ENCODE measurements around the gene ADARB1.

The ADARB1 gene

DNA sequence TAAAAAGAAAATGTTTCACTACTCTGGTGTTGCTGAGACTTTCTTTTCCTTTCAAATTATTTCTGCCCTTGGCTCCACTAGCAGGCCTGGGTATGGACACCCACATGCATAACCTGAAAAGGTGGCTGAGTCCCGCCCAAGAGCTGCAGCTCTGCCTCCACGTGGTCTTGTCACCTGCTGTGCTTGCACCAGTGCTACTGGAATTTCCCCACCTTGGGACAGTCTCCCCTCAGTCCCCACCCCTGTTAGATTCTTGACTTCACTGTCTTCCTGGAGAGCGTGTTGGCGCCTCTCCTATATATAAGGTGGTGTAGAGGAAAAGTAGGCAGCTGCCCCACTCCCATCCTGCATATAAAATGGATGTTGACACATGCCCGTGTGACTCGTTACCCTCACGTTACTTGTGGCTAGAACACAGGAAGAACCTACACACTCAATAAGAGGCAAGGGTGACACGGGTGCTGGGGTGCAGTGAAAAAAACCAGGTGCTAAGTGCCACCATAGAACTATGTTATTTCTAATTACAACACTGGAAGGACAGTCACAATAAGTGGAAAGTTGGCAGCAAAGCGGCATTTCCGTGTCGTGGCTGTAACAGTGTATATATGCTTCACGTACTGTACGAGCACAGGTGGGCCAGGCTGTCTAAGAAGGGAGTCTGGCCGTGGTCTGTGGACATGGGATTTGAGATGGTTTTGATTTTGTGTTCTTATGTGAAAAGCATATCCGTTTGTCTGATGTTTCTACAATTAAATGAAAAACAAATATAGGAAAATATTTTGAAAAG lies 152.4 kb downstream of the ADARB1 start:
- DNase-seq (ENCODE audit: low read depth) = no peak
- no peak overlapping the region for H3K4me3 ChIP-seq (ENCODE audit: low read length)
- TF ChIP-seq, protein P1, sequence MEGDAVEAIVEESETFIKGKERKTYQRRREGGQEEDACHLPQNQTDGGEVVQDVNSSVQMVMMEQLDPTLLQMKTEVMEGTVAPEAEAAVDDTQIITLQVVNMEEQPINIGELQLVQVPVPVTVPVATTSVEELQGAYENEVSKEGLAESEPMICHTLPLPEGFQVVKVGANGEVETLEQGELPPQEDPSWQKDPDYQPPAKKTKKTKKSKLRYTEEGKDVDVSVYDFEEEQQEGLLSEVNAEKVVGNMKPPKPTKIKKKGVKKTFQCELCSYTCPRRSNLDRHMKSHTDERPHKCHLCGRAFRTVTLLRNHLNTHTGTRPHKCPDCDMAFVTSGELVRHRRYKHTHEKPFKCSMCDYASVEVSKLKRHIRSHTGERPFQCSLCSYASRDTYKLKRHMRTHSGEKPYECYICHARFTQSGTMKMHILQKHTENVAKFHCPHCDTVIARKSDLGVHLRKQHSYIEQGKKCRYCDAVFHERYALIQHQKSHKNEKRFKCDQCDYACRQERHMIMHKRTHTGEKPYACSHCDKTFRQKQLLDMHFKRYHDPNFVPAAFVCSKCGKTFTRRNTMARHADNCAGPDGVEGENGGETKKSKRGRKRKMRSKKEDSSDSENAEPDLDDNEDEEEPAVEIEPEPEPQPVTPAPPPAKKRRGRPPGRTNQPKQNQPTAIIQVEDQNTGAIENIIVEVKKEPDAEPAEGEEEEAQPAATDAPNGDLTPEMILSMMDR (IDR thresholded peaks at IDR 0.05; ENCODE audit: insufficient read depth, low read depth, low read length, missing control alignments) = no peak

DNA sequence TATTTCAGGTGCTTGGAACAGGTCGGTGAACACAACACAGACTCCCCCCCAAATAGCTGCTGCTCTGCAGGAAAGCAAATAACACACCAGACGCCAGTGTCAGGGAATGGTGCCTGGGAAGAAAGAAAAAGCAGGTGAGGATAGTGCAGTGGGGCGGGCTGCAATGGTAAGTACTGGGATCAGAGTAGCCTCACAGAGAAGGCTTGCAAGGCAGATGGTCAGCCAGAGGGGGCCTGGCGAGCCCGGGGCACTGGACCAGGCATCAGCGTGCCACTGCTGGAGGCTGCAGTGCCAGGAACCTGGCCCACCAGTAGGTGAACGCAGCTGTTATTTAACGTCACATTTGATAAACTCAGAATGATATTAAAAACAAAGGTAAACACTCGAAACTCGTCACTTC lies 153.4 kb downstream of the ADARB1 start:
- TF ChIP-seq, protein P1 (IDR thresholded peaks at IDR 0.05; ENCODE audit: insufficient read depth, low read depth, low read length, missing control alignments) = no peak
- H3K4me3 ChIP-seq (ENCODE audit: low read length) = no peak overlapping the region
- DNase-seq (ENCODE audit: low read depth) = no peak

DNA sequence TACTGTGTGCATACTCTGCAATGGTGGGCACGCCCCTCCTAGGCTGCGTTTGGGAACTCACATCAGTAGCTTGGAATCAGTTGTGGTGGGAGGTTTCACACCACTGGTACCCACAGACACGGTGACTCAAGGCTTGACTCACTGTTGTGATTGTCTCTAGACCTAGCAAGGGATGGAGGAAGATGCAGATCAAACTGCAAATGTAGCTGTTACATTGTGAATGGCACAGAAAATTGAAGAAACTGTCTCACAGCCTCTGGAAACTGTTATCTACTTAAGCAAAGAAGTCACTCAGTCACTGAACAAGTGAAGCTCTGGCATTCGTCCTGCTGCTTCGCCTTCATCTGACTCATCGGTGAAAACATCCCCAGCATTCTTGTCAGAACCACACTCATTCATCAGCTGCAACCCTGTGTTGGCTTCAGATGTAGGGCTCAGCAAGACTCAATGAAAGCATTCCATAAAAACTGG lies 153.8 kb downstream of the ADARB1 start:
- H3K4me3 ChIP-seq (ENCODE audit: low read length) = no peak overlapping the region
- TF ChIP-seq, protein P1 (IDR thresholded peaks at IDR 0.05; ENCODE audit: insufficient read depth, low read depth, low read length, missing control alignments) = no peak
- peak; percentile 91 for DNase-seq (ENCODE audit: low read depth)

DNA sequence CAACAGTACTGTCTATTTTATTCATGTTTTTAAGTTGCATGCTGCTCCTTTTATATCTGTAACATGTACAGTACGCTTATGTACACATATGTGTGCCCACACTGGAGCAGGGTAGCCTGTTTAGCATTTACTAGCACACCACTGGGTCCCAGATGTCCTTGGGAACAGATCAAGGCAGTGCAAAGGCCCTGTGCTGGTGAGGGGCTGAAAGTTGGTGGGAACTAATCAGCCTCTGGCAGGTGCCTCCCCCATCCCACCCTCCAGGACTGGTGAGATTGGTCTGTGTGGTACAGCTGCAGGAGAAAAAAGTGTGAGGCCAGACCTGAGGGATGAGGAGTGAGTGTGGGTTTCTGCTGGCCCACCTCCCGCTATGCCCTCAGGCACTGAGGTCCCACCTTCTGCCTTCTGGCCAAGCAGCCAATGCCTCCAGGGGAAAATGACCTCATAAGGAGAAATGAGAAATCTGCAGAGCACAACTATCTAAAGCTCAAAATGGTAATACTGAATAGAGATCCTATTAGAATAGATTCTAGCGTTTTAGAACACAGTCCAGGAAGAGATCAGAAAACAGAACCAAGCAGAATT lies 154.4 kb downstream of the ADARB1 start:
- H3K4me3 ChIP-seq (ENCODE audit: low read length) = no peak overlapping the region
- no peak for DNase-seq (ENCODE audit: low read depth)
- TF ChIP-seq, protein P1 (IDR thresholded peaks at IDR 0.05; ENCODE audit: insufficient read depth, low read depth, low read length, missing control alignments) = no peak

DNA sequence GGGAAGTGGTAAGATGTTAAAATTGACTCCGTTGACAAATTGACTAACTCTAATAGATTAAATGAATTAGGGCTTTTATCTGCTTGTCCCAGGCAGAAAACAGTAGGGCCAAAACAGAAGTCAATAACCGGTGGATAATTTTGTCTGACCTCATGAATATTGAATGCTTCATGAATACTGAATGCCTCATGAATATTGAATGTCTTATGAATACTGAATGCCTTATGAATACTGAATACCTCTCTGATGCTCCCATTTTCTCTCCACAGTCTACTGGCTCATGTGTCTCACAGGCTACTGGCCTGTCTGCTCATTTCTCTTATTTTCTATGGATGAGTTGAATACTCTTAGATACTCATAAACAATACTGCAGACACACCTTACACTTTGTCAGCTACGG lies 157.3 kb downstream of the ADARB1 start:
- TF ChIP-seq, protein P1 (IDR thresholded peaks at IDR 0.05; ENCODE audit: insufficient read depth, low read depth, low read length, missing control alignments) = no peak
- no peak overlapping the region for H3K4me3 ChIP-seq (ENCODE audit: low read length)
- DNase-seq (ENCODE audit: low read depth) = no peak

DNA sequence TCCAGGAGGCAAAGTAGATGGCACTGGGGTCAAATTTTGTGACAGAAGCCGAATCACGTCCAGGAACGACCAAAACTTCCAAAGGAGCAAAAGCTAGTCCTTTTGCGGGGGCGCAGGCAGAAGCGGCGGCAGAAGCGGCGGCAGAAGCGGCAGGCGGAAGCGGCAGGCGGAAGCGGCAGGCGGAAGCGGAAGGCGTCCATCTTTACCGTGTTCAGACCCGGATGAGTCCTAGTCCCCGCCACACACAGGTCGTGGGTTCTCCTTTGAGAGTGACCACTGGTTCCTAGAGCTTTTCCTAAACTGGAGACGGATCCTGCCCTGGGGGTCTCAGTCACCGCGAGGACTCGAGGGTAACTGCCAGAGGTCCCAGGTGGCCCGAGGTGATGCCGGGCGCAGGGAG lies 159.7 kb downstream of the ADARB1 start:
- no peak for DNase-seq (ENCODE audit: low read depth)
- no peak overlapping the region for H3K4me3 ChIP-seq (ENCODE audit: low read length)
- TF ChIP-seq, protein P1 (IDR thresholded peaks at IDR 0.05; ENCODE audit: insufficient read depth, low read depth, low read length, missing control alignments) = no peak

Data from epithelial cell of esophagus (primary cell).